ENCODE measurements around the gene SMIM23. TPM values are rescaled to one million over a fixed set of nuclear protein-coding genes. Genes with fewer than 3 reads are reported as not detected.

The SMIM23 gene
- total and polyA plus RNA-seq, 2 donors (not counting 1 experiment from before 2014, with no cell fraction given) = not detected

DNA sequence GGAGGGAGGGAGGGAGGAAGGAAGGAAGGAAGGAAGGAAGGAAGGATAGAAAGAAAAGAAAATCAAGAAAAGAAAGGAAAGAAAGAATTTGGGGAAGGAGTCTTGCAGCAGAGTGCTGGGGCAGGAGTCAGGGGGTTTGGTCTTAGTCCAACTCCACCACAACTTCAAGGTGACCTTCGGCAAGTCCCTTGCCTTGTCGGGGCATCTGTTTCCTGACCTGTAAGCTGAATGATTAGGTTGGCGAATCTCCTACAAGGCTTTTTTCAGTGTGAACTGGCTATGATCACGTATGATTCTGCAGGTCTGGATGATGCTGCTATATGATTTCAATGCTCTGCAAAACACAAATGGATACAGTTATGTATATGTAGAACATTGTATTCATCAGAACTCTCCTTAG lies 20.1 kb downstream of the SMIM23 start:
- H3K4me3 ChIP-seq (ENCODE audit: control extremely low read depth in 1 of 5, extremely low read depth in 1 of 5, insufficient read depth in 1 of 5, low read depth in 2 of 5, low read length in 4 of 5) = no peak overlapping the region
- no peaks in the 10 kb centered on the region for H3K36me3 ChIP-seq (replicated peaks in 1 of 2; ENCODE audit: control extremely low read depth in 1 of 2, control insufficient read depth in 1 of 2, extremely low read depth in 1 of 2, insufficient read depth in 2 of 2, low read length in 1 of 2)
- H3K4me1 ChIP-seq (ENCODE audit: control insufficient read depth in 2 of 2, insufficient read depth in 2 of 2, low read length in 2 of 2) = no peaks in the 10 kb centered on the region
- Mint-ChIP-seq H3K4me3 (no peak overlapping the region), H3K27ac (no peak overlapping the region), H3K4me1 (peaks cover 4% of the 10 kb centered on the region), H3K27me3 (peaks cover 35% of the 10 kb centered on the region), H3K9me3 (ENCODE audit: insufficient read depth) (peaks cover 3% of the 10 kb centered on the region)
- peaks cover 0 to 6% (median 0%) of the 10 kb centered on the region in 3 donors for H3K9me3 ChIP-seq (ENCODE audit: control extremely low read depth in 1 of 3, control insufficient read depth in 2 of 3, insufficient read depth in 1 of 3, low read length in 2 of 3)
- no peak overlapping the region for H3K4me2 ChIP-seq (replicated peaks; ENCODE audit: low read depth, low read length, poor library complexity, severe bottlenecking)
- no peaks in the 10 kb centered on the region for H3K79me2 ChIP-seq (ENCODE audit: control insufficient read depth, insufficient read depth, low read length)
- peaks cover 0 to 23% (median 6%) of the 10 kb centered on the region in 4 experiments for H3K27me3 ChIP-seq (replicated peaks in 1 of 4; ENCODE audit: control extremely low read depth in 1 of 4, control insufficient read depth in 3 of 4, insufficient read depth in 4 of 4, low read length in 3 of 4)
- TF ChIP-seq EZH2 (IDR thresholded peaks at IDR 0.05; ENCODE audit: borderline replicate concordance, insufficient read depth, low read depth, low read length, poor library complexity, severe bottlenecking) = no peak
- TF ChIP-seq, protein P1, sequence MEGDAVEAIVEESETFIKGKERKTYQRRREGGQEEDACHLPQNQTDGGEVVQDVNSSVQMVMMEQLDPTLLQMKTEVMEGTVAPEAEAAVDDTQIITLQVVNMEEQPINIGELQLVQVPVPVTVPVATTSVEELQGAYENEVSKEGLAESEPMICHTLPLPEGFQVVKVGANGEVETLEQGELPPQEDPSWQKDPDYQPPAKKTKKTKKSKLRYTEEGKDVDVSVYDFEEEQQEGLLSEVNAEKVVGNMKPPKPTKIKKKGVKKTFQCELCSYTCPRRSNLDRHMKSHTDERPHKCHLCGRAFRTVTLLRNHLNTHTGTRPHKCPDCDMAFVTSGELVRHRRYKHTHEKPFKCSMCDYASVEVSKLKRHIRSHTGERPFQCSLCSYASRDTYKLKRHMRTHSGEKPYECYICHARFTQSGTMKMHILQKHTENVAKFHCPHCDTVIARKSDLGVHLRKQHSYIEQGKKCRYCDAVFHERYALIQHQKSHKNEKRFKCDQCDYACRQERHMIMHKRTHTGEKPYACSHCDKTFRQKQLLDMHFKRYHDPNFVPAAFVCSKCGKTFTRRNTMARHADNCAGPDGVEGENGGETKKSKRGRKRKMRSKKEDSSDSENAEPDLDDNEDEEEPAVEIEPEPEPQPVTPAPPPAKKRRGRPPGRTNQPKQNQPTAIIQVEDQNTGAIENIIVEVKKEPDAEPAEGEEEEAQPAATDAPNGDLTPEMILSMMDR (IDR thresholded peaks at IDR 0.05) = no peak
- CTCF ChIA-PET = no interaction called here
- H4K20me1 ChIP-seq (ENCODE audit: control insufficient read depth, insufficient read depth, low read length, poor library complexity, severe bottlenecking) = no peaks in the 10 kb centered on the region
- no peak overlapping the region for H2AFZ ChIP-seq (ENCODE audit: insufficient read depth, low read depth, low read length, poor library complexity, severe bottlenecking)
- intact Hi-C loops (cut with micrococcal nuclease) = no loop called here
- POLR2A ChIA-PET = no interaction called here
- no peak overlapping the region for H3K27ac ChIP-seq (ENCODE audit: low read length in 2 of 2)
- H3K9ac ChIP-seq (ENCODE audit: low read length) = no peak overlapping the region
- no peak for DNase-seq
- WGBS (ENCODE audit: insufficient coverage) = 20% methylated on average over 1 of the region's 4 CpGs
- ATAC-seq (ENCODE audit: low read depth) = no peak

DNA sequence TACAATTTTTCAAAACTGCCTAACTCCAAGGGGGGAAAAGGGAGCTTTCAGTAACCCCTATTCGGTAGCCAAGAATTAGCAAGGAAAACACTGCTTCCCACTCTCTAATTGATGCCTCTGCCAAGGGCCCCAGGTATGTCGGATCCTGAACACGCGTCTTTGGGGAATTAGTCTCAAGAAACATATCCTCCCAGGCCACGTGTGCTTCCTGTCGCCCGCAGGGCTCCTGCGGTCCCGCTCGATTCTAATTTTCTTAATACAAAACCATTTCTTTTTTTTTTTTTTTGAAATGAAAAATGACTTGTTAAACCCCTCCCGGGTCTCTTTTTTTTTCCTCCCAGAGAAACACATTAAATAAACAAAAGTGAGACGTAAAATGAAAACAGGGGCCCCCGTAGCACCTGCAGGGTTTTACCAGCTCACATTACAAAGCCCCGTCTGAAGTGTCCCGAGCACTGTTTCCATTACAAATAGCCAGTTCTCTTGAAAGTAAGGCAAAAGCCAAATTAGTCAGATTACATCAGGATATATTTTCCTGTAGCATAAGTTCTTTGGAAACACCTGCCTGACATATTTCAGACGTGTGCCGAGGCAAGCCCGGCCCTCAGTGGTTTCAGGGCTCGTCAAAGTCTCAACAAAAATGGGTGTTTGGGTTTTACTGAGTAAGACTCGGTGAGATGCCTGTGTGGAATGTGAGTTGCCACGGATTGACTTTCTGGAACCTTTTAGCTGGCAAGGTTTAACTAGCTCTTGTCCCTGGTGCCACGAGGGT lies 21.5 kb downstream of the SMIM23 start:
- no peaks in the 10 kb centered on the region for H3K79me2 ChIP-seq (ENCODE audit: control insufficient read depth, insufficient read depth, low read length)
- peaks cover 0 to 16% (median 0%) of the 10 kb centered on the region in 3 donors for H3K9me3 ChIP-seq (ENCODE audit: control extremely low read depth in 1 of 3, control insufficient read depth in 2 of 3, insufficient read depth in 1 of 3, low read length in 2 of 3)
- H3K4me3 ChIP-seq (ENCODE audit: control extremely low read depth in 1 of 5, extremely low read depth in 1 of 5, insufficient read depth in 1 of 5, low read depth in 2 of 5, low read length in 4 of 5) = no peak overlapping the region
- H4K20me1 ChIP-seq (ENCODE audit: control insufficient read depth, insufficient read depth, low read length, poor library complexity, severe bottlenecking) = no peaks in the 10 kb centered on the region
- no peak overlapping the region for H3K27ac ChIP-seq (ENCODE audit: low read length in 2 of 2)
- Mint-ChIP-seq H3K4me1 (peaks cover 4% of the 10 kb centered on the region), H3K27ac (no peak overlapping the region), H3K9me3 (ENCODE audit: insufficient read depth) (peaks cover 3% of the 10 kb centered on the region), H3K4me3 (no peak overlapping the region), H3K27me3 (peaks cover 35% of the 10 kb centered on the region)
- POLR2A ChIA-PET = no interaction called here
- no peak overlapping the region for H2AFZ ChIP-seq (ENCODE audit: insufficient read depth, low read depth, low read length, poor library complexity, severe bottlenecking)
- H3K9ac ChIP-seq (ENCODE audit: low read length) = no peak overlapping the region
- no peaks in the 10 kb centered on the region for H3K4me1 ChIP-seq (ENCODE audit: control insufficient read depth in 2 of 2, insufficient read depth in 2 of 2, low read length in 2 of 2)
- WGBS (ENCODE audit: insufficient coverage) = 24% methylated on average over 16 of the region's 22 CpGs
- intact Hi-C loops (cut with micrococcal nuclease) = no loop called here
- DNase-seq (no peak), ATAC-seq (ENCODE audit: low read depth) (no peak)
- no peaks in the 10 kb centered on the region for H3K36me3 ChIP-seq (replicated peaks in 1 of 2; ENCODE audit: control extremely low read depth in 1 of 2, control insufficient read depth in 1 of 2, extremely low read depth in 1 of 2, insufficient read depth in 2 of 2, low read length in 1 of 2)
- CTCF ChIA-PET = interaction anchor here (0.6 kb wide), 2 partner anchors 25 to 336 kb away, joined by 3 to 6 read pairs; no protein-coding TSS in a partner anchor
- H3K27me3 ChIP-seq (replicated peaks in 1 of 4; ENCODE audit: control extremely low read depth in 1 of 4, control insufficient read depth in 3 of 4, insufficient read depth in 4 of 4, low read length in 3 of 4) = peaks cover 0 to 23% (median 6%) of the 10 kb centered on the region in 4 experiments
- no peak overlapping the region for H3K4me2 ChIP-seq (replicated peaks; ENCODE audit: low read depth, low read length, poor library complexity, severe bottlenecking)
- TF ChIP-seq, protein P1 (IDR thresholded peaks at IDR 0.05) = no peak
- no peak for TF ChIP-seq EZH2 (IDR thresholded peaks at IDR 0.05; ENCODE audit: borderline replicate concordance, insufficient read depth, low read depth, low read length, poor library complexity, severe bottlenecking)
